GM21360 (cell line): ENCODE measurements around the gene PEX12.
"Not testable (repeated sequence)": the region's sequence is repeated elsewhere in the genome, so short reads cannot be mapped to it uniquely, and the experiment has no call there.

Experiments
- ATAC-seq: cut with Tn5 transposase; IDR thresholded peaks from one replicate; pipeline ENCODE4 v1.9.1; 2021; ENCODE audit warnings: mild to moderate bottlenecking, moderate library complexity; ENCODE audit not compliant: unreplicated experiment

PEX12 gene

DNA sequence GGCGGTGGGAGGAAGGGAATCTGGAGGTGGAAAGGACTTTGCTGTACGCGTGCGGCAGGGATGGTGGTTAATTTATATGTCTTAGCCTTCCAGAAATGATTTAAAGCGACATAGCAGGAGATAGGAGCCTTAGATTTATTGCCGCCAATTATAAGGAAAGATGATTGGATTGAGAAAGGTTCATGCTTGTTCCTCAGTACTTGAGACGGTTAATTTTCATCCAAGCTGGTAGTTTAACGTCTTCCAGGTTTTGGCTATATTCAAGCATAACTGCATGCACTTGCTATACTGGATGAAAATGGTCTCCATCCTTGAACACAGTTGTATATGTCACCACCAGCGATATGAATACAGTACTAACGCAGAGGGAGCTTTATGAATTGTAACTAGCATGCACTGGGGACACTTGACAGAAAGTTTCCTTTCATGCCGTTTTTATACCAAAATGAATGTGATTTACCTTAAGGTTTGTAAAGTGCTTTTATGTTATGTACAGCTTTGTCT lies 610 bp upstream of the PEX12 start:
- ATAC-seq: no peak

DNA sequence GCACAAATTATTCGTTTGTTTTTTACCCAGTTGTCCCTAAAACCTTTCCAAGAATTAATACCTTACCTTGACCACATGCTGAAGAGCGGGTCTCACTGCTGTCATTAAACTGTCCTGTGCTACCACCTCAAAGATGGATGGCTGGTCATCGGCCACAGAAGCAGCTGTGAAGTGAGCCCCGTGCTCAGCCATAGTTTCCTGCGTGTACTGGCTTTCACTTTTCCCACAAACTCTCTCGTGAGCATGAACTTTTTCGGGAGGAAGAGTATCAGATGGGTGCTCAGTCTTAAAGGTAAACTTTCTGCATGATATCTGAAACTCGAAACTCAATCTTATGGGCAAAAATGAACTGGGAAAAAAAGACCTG lies 558 bp downstream of the PEX12 start:
- ATAC-seq: no peak

DNA sequence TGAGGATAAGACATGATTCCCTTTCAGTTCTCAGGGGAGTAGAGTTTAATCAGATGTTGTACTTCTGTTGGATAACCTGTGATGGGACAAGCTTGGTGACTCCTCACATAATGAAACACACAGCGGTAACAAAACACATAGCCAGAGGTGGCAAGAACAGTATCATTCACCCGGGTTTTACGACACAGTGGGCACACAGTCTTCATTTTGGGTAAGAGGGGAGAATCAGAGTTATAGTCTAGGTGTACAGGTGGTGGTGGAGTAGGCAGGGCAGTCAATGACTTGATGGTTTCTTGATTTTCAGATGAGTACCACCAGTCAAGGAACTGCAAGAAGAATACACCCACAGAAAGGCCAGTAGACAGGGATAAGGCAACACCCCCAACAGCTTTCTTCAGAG lies 2.6 kb downstream of the PEX12 start:
- ATAC-seq: no peak

DNA sequence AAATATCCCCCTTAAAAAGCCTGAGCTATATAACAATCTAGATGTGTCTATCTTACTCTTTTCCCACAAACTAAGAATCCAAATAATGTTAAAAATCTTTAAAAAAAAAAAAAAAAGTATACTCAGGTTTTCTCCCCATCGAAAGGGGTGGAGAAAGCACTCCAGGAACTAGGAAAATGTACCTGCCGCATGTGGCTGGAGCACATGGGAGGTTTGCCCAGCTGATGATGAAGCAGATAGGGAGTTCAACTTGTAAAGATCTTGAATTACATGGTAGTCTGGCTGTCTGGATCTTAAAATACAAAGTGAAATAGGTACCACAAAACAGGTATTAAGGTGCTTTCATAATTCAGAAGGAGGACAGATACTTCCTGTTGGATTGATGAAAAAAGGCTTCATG lies 9.0 kb downstream of the PEX12 start:
- ATAC-seq: no peak

DNA sequence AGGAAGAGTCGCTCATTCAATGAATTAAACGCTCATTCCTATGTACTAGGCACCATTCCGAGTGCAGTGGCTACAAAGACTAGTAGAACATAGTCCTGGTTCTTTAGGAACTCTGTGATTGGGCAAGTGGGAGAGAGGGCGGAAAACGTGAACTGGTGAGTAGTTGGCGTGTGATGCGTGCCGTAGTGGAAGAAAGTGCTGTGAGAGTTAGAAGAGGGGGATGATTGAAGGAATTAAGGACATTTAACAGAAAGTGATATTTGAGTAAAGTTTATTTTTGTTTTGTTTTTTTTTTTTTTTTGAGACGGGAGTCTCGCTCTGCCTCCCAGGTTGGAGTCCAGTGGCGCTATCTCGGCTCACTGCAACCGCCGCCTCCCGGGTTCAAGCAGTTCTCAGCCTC lies 9.8 kb downstream of the PEX12 start:
- no peak for ATAC-seq

- no peak for ATAC-seq
Observed at GRCh38 chr17:35566968-35567367, 11.4 kb downstream of the PEX12 start.

GRCh38 chr17:35563181-35563580 lies 15.2 kb downstream of the PEX12 start:
- ATAC-seq: not testable (repeated sequence)

- no peak for ATAC-seq
Observed at GRCh38 chr17:35560703-35561102, 17.7 kb downstream of the PEX12 start, which contains the start of gene SLFN14. TSS of gene SLFN14 (minus strand) at chr17:35560819. CDS start at chr17:35558062, 2,757 bp downstream.

DNA sequence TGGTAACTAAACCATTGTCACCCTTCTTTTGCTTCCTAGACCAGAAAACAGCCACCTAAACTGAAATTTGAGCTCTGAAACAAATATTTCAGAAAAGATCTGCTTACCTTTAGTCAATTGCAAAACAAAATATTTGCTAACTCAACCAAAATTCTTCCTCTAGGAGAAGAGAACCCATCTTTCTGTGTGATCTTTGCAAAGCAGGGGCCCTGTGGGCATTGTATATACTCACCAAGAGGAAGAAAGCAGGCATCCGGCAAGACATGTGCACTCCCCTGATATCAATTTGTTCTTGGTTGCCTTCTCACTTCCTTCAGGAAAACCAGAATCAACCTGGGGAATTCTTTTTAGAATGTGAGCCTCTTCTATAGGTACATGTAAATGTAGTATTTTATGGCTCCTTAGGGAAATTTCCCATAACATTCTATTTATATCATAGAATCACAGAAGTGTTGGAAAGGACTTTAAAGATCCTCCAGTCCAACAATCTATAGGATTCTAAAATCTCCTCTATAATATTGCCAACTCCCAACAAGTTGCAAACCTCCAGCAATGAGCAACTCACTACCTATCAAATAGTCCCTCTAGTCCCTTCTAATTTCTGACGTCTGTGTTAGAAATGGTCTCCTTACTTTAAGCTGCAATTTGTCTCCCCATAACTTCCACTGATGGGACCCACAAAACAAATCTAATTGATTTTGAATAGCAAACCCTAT lies 18.7 kb downstream of the PEX12 start:
- ATAC-seq: no peak

DNA sequence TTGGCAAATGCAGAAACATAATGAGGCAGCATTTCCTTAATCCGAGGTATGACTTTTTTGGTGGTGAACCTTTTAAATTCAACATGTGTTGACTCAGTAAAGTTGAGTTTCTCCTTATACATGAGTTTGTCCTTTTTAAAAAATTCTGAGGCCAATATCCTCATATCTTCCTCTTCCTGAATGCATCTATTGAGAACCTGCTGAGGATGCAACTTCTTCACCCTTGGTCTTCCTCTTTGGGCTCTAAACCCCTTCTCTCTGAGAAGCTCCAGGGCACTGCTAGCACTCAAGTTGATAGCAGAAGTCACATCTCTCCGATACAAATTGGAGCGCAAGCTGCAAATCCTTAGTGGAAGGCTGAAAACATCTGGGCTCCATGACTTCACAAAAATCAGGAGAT lies 21.0 kb downstream of the PEX12 start:
- ATAC-seq: no peak

- no peak for ATAC-seq
Observed at GRCh38 chr17:35555691-35556090, 22.7 kb downstream of the PEX12 start.

DNA sequence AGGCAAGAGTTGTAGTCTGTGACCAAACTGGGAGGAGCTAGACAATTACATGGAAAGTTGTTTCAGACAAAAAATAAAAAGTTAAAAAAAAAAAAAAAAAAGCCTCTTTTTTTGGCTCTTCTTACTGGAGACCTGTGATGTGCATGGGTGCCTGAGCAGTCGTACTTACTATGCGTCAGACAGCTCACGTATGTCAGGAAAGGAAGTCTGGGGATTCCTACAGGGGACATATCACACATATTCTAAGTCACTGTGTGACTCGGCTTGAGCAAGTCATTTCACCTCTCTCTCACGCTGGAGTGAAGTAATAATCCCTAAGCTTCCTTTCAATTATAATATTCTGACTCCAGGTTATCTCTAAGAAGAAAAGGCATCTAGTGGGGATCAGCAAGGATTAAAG lies 23.7 kb downstream of the PEX12 start:
- no peak for ATAC-seq

GRCh38 chr17:35553310-35553709 lies 25.1 kb downstream of the PEX12 start:
- ATAC-seq: no peak

- ATAC-seq: no peak
Observed at GRCh38 chr17:35548978-35549377, 29.4 kb downstream of the PEX12 start.

- ATAC-seq: no peak
Observed at GRCh38 chr17:35548208-35548810, 30.1 kb downstream of the PEX12 start.

- no peak for ATAC-seq
Observed at GRCh38 chr17:35546487-35546886, 31.9 kb downstream of the PEX12 start.

DNA sequence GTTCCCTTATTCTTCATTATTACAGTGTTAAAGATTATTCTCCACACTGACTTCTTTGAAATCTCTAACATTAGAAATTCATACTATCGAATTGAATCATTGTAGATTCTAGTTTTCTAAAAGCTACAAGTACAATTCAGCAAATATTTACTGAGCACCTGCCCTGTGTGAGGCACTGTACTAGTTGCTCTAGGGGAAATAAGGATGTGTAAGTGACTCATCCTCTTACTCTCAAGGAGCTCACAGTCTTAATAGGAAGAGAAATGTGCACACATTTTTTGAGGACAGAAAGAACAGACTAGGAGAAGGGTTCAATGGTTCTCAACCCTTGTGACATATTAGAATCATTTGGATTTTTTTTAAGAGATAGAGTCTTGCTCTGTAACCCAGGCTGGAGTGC lies 33.2 kb downstream of the PEX12 start:
- no peak for ATAC-seq

DNA sequence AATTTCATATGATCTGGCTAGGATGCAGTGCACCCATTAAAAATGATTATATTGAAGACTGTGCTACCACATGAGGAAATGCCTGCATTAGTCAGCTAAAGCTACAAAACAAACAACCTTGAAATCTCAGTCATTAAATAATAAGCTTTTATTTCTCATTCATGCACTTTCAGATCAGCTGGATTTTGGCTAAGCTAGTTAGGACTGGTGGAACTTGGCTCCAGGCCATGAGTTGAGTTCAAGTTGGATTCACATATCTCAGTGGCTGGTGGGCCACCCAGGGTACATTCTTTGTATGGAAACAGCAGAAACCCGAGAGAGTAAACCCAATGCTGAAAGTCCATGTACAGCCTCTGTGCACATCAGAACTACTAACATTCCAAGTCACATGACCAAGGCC lies 34.5 kb downstream of the PEX12 start:
- no peak for ATAC-seq

DNA sequence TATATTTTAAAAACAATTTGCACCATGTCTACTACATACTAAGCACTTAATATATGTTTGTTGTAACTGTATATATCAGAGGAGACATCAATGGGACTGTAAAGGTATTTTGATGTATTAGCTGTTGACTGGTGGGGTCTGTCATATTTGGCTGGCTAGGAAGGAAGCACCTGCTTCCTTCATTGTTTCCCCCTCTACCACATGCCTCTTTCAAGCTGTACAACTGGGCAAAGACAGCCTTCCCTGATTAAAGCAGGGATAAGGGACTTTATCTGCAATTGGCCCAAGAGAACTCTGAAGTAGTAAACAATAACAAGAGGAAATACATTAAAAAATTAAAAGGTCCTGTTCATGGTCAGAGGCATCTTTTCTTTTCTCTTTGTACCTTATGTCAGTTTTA lies 35.4 kb downstream of the PEX12 start:
- no peak for ATAC-seq

DNA sequence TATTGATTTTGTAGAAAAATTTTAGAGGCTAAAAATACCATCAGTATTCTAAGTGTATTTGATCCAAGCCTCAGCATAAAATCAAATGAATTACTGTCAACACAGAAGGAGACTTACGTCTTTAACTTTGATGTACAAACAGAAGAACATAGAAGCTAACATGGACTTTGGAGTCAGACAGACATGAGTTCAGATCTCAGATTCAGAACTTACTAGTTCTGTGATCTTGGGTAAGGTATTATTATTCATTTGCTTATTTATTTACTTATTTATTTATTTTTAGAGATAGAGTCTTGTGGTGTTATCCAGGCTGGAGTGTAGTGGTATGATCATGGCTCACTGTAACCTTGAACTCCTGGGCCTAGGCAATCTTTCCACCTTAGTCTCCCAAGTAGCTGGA lies 36.9 kb downstream of the PEX12 start:
- no peak for ATAC-seq

GRCh38 chr17:35540589-35541404 lies 37.6 kb downstream of the PEX12 start:
- ATAC-seq: no peak

- no peak for ATAC-seq
Observed at GRCh38 chr17:35539659-35540026, 38.7 kb downstream of the PEX12 start.
